ENCODE measurements around the gene MAN2C1. TPM values are rescaled to one million over a fixed set of nuclear protein-coding genes. Genes with fewer than 3 reads are reported as not detected.

Gene MAN2C1
- total RNA-seq, 1 experiment from 2014 or later: 148 TPM

GRCh38 chr15:75327491-75327890 lies 40.9 kb downstream of the MAN2C1 start:
- Mint-ChIP-seq H3K9me3 (no peaks in the 10 kb centered on the region), H3K4me1 (no peaks in the 10 kb centered on the region), H3K27ac (no peak overlapping the region), H3K4me3 (no peak overlapping the region), H3K27me3 (ENCODE audit: low read depth) (peaks cover 7% of the 10 kb centered on the region; the same call in 1 of the 2 replicates), H3K36me3 (no peaks in the 10 kb centered on the region)
- no peak for DNase-seq (ENCODE audit: low spot score)
- no peak for ATAC-seq
- ChIA-PET CTCF (interaction anchor here (1.1 kb wide), 1 partner anchor 40 kb away, joined by 3 read pairs; no protein-coding TSS in a partner anchor), POLR2A (no interaction called here)
- TF ChIP-seq TCF7 (CRISPR knock-in tag; IDR thresholded peaks at IDR 0.05; ENCODE audit: low read depth) (no peak), ZNF263 (CRISPR knock-in tag; IDR thresholded peaks at IDR 0.05; ENCODE audit: low read depth) (no peak), GABPB1 (CRISPR knock-in tag; IDR thresholded peaks at IDR 0.05) (no peak), CBFB (CRISPR knock-in tag; IDR thresholded peaks at IDR 0.05; ENCODE audit: low read depth) (no peak), IRF2 (CRISPR knock-in tag; IDR thresholded peaks at IDR 0.05; ENCODE audit: borderline replicate concordance, low read depth) (no peak), TEAD4 (CRISPR knock-in tag; IDR thresholded peaks at IDR 0.05) (no peak), MYBL2 (CRISPR knock-in tag; IDR thresholded peaks at IDR 0.05) (no peak), STAT6 (CRISPR knock-in tag; conservative IDR thresholded peaks at IDR 0.05; ENCODE audit: low read depth) (no peak), CREM (CRISPR knock-in tag; IDR thresholded peaks at IDR 0.05) (no peak), HMGA2 (CRISPR knock-in tag; IDR thresholded peaks at IDR 0.05) (no peak), TP53 (CRISPR knock-in tag; IDR thresholded peaks at IDR 0.05) (no peak), ARID4B (CRISPR knock-in tag; IDR thresholded peaks at IDR 0.05; ENCODE audit: borderline replicate concordance) (no peak), KAT7 (CRISPR knock-in tag; IDR thresholded peaks at IDR 0.05; ENCODE audit: borderline replicate concordance) (no peak), CTCF (IDR thresholded peaks at IDR 0.05) (no peak), CDX4 (CRISPR knock-in tag; IDR thresholded peaks at IDR 0.05; ENCODE audit: borderline replicate concordance) (no peak), NR2C2 (CRISPR knock-in tag; IDR thresholded peaks at IDR 0.05) (no peak)

- no peaks in the 10 kb centered on the region for H3K36me3 Mint-ChIP-seq
- DNase-seq (ENCODE audit: low spot score) (peak; percentile 24), ATAC-seq (peak; percentile 44; the same call in 1 of the 2 replicates)
- CTCF ChIA-PET: interaction anchor here (1.1 kb wide), 1 partner anchor 41 kb away, joined by 3 read pairs; no protein-coding TSS in a partner anchor
- H3K9me3 Mint-ChIP-seq: peaks cover 3% of the 10 kb centered on the region
- H3K27ac Mint-ChIP-seq: no peak overlapping the region
- no peak overlapping the region for H3K4me3 Mint-ChIP-seq
- H3K4me1 Mint-ChIP-seq: no peaks in the 10 kb centered on the region
- peaks cover 9% of the 10 kb centered on the region for H3K27me3 Mint-ChIP-seq (ENCODE audit: low read depth)
- POLR2A ChIA-PET: no interaction called here
- no peak for TF ChIP-seq ZNF219 (CRISPR knock-in tag; IDR thresholded peaks at IDR 0.05; ENCODE audit: borderline replicate concordance)
- TF ChIP-seq SMAD4 (CRISPR knock-in tag; IDR thresholded peaks at IDR 0.05): no peak
- no peak for TF ChIP-seq TCF7 (CRISPR knock-in tag; IDR thresholded peaks at IDR 0.05; ENCODE audit: low read depth)
- no peak for TF ChIP-seq STAT6 (CRISPR knock-in tag; conservative IDR thresholded peaks at IDR 0.05; ENCODE audit: low read depth)
- no peak for TF ChIP-seq SP1 (CRISPR knock-in tag; conservative IDR thresholded peaks at IDR 0.05)
- TF ChIP-seq CREB1 (CRISPR knock-in tag; IDR thresholded peaks at IDR 0.05): no peak
Measured at GRCh38 chr15:75327005-75327404, 41.4 kb downstream of the MAN2C1 start.
